WTC11 (cell line): Measurements from ENCODE around the gene EYA2.

Source experiments
- CTCF ChIP-seq: fragments of 200-600 bp; IDR thresholded peaks from 2 replicates; pipeline ENCODE4 v1.8.0; 2022; ENCODE audit warnings: antibody characterized with exemption
- HMGXB4 ChIP-seq: sonication (generic); formaldehyde crosslinking; IDR thresholded peaks from 2 replicates; pipeline ENCODE4 v1.8.1; 2023; ENCODE audit warnings: mild to moderate bottlenecking, moderate library complexity, missing genetic modification reagents
- IRF1 ChIP-seq: sonication (generic); formaldehyde crosslinking; IDR thresholded peaks from 2 replicates; pipeline ENCODE4 v1.8.0; 2023; ENCODE audit warnings: missing genetic modification reagents
- MAX ChIP-seq: sonication (generic); formaldehyde crosslinking; IDR thresholded peaks from 2 replicates; pipeline ENCODE4 v1.8.0; 2022; ENCODE audit warnings: mild to moderate bottlenecking, missing genetic modification reagents
- MXD4 ChIP-seq: fragments of 250-450 bp; sonication (Bioruptor Pico); IDR thresholded peaks from 2 replicates; pipeline ENCODE4 v1.8.0; 2021; ENCODE audit warnings: mild to moderate bottlenecking, moderate library complexity, borderline replicate concordance
- NFYB ChIP-seq: sonication (generic); formaldehyde crosslinking; conservative IDR thresholded peaks from 2 replicates; pipeline ENCODE4 v1.8.0; 2022; ENCODE audit warnings: low read depth, missing genetic modification reagents
- PRDM15 ChIP-seq: sonication (generic); formaldehyde crosslinking; IDR thresholded peaks from 2 replicates; pipeline ENCODE4 v1.8.0; 2022; ENCODE audit warnings: missing genetic modification reagents
- PREB ChIP-seq: sonication (generic); formaldehyde crosslinking; IDR thresholded peaks from 2 replicates; pipeline ENCODE4 v1.8.1; 2022; ENCODE audit warnings: mild to moderate bottlenecking, missing genetic modification reagents, moderate library complexity, borderline replicate concordance
- RELA ChIP-seq: sonication (generic); formaldehyde crosslinking; IDR thresholded peaks from 2 replicates; pipeline ENCODE4 v1.8.1; 2022; ENCODE audit warnings: missing genetic modification reagents, mild to moderate bottlenecking, borderline replicate concordance
- ZNF416 ChIP-seq: fragments of 250-450 bp; sonication (Bioruptor Pico); IDR thresholded peaks from 2 replicates; pipeline ENCODE4 v1.9.0; 2021; ENCODE audit warnings: mild to moderate bottlenecking, inconsistent platforms
- ZNF532 ChIP-seq: fragments of 250-450 bp; sonication (Bioruptor Pico); IDR thresholded peaks from 2 replicates; pipeline ENCODE4 v1.9.0; 2021; ENCODE audit warnings: mild to moderate bottlenecking, borderline replicate concordance
- ZSCAN18 ChIP-seq: fragments of 250-450 bp; sonication (Bioruptor Pico); IDR thresholded peaks from 2 replicates; pipeline ENCODE4 v2.1.2; 2022; ENCODE audit warnings: mild to moderate bottlenecking, moderate library complexity

GRCh38 chr20:47027042-47027441 is 132.4 kb downstream of the EYA2 start:
- TF ChIP-seq MAX (no peak), CTCF (no peak), PREB (CRISPR knock-in tag) (no peak), IRF1 (CRISPR knock-in tag) (no peak), ZNF532 (CRISPR knock-in tag) (no peak), RELA (CRISPR knock-in tag) (no peak), HMGXB4 (no peak), ZNF416 (CRISPR knock-in tag) (no peak), PRDM15 (CRISPR knock-in tag) (no peak), ZSCAN18 (CRISPR knock-in tag) (no peak), NFYB (CRISPR knock-in tag) (no peak), MXD4 (CRISPR knock-in tag) (no peak)
